ENCODE data around the gene PRODH. TPM values are rescaled to one million over a fixed set of nuclear protein-coding genes. Genes with fewer than 3 reads are reported as not detected.
"Not testable (repeated sequence)": the region's sequence is repeated elsewhere in the genome, so short reads cannot be mapped to it uniquely, and the experiment has no call there.

The PRODH gene
- total and polyA plus RNA-seq, 7 donors = 1.6 to 52.6 (median 11.3) TPM

GRCh38 chr22:18976197-18976751 lies 40.2 kb upstream of the PRODH start:
- H3K9me3 ChIP-seq = peaks cover 8% of the 10 kb centered on the region
- peaks cover 0 to 3% (median 1%) of the 10 kb centered on the region in 3 donors for H3K27me3 ChIP-seq (ENCODE audit: insufficient read depth in 3 of 3, low read length in 2 of 3)
- no peak overlapping the region for H3K4me3 ChIP-seq
- no peak overlapping the region for H3K27ac ChIP-seq
- H3K4me1 ChIP-seq = no peaks in the 10 kb centered on the region
- H3K36me3 ChIP-seq (ENCODE audit: insufficient read depth in 1 of 2, low read depth in 1 of 2) = no peaks in the 10 kb centered on the region
- WGBS, 3 donors = 68 to 87% (median 77%) methylated on average over 7 to 10 of the region's 10 CpGs
- TF ChIP-seq CTCF (IDR thresholded peaks at IDR 0.05) = no peak
- ATAC-seq (no peak), DNase-seq (peak in 1 of 2 donors; percentile 25)
- intact Hi-C loops (cut with DNase I) = no loop called here

- intact Hi-C loops (cut with DNase I) = no loop called here
These were observed 39.5 kb upstream of the PRODH start for GRCh38 chr22:18975434-18976196.

GRCh38 chr22:18974477-18975180 lies 38.5 kb upstream of the PRODH start:
- ATAC-seq = no peak
- Histone ChIP-seq H3K9me3 (no peaks in the 10 kb centered on the region), H3K36me3 (ENCODE audit: insufficient read depth in 1 of 2, low read depth in 1 of 2) (no peaks in the 10 kb centered on the region), H3K4me1 (no peaks in the 10 kb centered on the region), H3K27ac (no peak overlapping the region), H3K27me3 (ENCODE audit: insufficient read depth in 3 of 3, low read length in 2 of 3) (peaks cover 0 to 15% (median 8%) of the 10 kb centered on the region in 3 donors), H3K4me3 (no peak overlapping the region)
- no peak for TF ChIP-seq CTCF (IDR thresholded peaks at IDR 0.05)
- intact Hi-C loops (cut with DNase I) = no loop called here
- WGBS, 3 donors = 61 to 70% (median 68%) methylated on average over 18 of the region's 18 CpGs
- DNase-seq = peak in 1 of 2 donors; percentile 30

More at GRCh38 chr22:18975434-18976196, 39.5 kb upstream of the PRODH start:
- Histone ChIP-seq H3K27me3 (ENCODE audit: insufficient read depth in 3 of 3, low read length in 2 of 3) (peaks cover 0 to 10% (median 5%) of the 10 kb centered on the region in 3 donors), H3K4me1 (no peaks in the 10 kb centered on the region), H3K4me3 (no peak overlapping the region), H3K27ac (no peak overlapping the region), H3K9me3 (peaks cover 2% of the 10 kb centered on the region), H3K36me3 (ENCODE audit: insufficient read depth in 1 of 2, low read depth in 1 of 2) (no peaks in the 10 kb centered on the region)
- ATAC-seq (no peak), DNase-seq (peak in 1 of 2 donors; percentile 28)
- TF ChIP-seq CTCF (IDR thresholded peaks at IDR 0.05) = no peak
- 73 to 78% (median 76%) methylated on average over 16 of the region's 16 CpGs for WGBS, 3 donors

- TF ChIP-seq CTCF (IDR thresholded peaks at IDR 0.05) = no peak
- 55 to 70% (median 66%) methylated on average over 16 to 18 of the region's 18 CpGs for WGBS, 3 donors
- H3K27me3 ChIP-seq (ENCODE audit: insufficient read depth in 3 of 3, low read length in 2 of 3) = peaks cover 0 to 24% (median 10%) of the 10 kb centered on the region in 3 donors
- no peaks in the 10 kb centered on the region for H3K36me3 ChIP-seq (ENCODE audit: insufficient read depth in 1 of 2, low read depth in 1 of 2)
- ATAC-seq = no peak
- DNase-seq = peak in 1 of 2 donors; percentile 42
- intact Hi-C loops (cut with DNase I) = no loop called here
- no peak overlapping the region for H3K27ac ChIP-seq
- no peaks in the 10 kb centered on the region for H3K9me3 ChIP-seq
- H3K4me3 ChIP-seq = no peak overlapping the region
- no peaks in the 10 kb centered on the region for H3K4me1 ChIP-seq
These were observed 37.4 kb upstream of the PRODH start for GRCh38 chr22:18973264-18974031.

- H3K36me3 ChIP-seq (ENCODE audit: insufficient read depth in 1 of 2, low read depth in 1 of 2); H3K4me3 ChIP-seq; H3K4me1 ChIP-seq; ATAC-seq; H3K27ac ChIP-seq; H3K9me3 ChIP-seq; intact Hi-C loops (cut with DNase I): not testable (repeated sequence)
- WGBS, 3 donors = 82 to 87% (median 82%) methylated on average over 6 to 8 of the region's 8 CpGs
- DNase-seq = peak in 1 of 2 donors; percentile 20
- H3K27me3 ChIP-seq (ENCODE audit: insufficient read depth in 3 of 3, low read length in 2 of 3) = peaks cover 0 to 29% (median 10%) of the 10 kb centered on the region in 3 donors
These were observed 36.5 kb upstream of the PRODH start for GRCh38 chr22:18972591-18972990.

GRCh38 chr22:18972029-18972428 lies 35.9 kb upstream of the PRODH start:
- ATAC-seq; H3K9me3 ChIP-seq; intact Hi-C loops (cut with DNase I); H3K36me3 ChIP-seq (ENCODE audit: insufficient read depth in 1 of 2, low read depth in 1 of 2); H3K4me3 ChIP-seq; H3K27ac ChIP-seq; H3K4me1 ChIP-seq: not testable (repeated sequence)
- peak in 1 of 2 donors; percentile 4 for DNase-seq
- WGBS, 3 donors = 84 to 96% (median 95%) methylated on average over 4 to 7 of the region's 7 CpGs
- peaks cover 0 to 31% (median 10%) of the 10 kb centered on the region in 3 donors for H3K27me3 ChIP-seq (ENCODE audit: insufficient read depth in 3 of 3, low read length in 2 of 3)
